ENCODE data around the gene EPGN. TPM values are rescaled to one million over a fixed set of nuclear protein-coding genes. Genes with fewer than 3 reads are reported as not detected.

EPGN gene
- total and polyA plus RNA-seq, 2 donors (not counting 3 experiments of a cell fraction or from before 2014, with no cell fraction given), result 1.2 TPM; not detected in 1

DNA sequence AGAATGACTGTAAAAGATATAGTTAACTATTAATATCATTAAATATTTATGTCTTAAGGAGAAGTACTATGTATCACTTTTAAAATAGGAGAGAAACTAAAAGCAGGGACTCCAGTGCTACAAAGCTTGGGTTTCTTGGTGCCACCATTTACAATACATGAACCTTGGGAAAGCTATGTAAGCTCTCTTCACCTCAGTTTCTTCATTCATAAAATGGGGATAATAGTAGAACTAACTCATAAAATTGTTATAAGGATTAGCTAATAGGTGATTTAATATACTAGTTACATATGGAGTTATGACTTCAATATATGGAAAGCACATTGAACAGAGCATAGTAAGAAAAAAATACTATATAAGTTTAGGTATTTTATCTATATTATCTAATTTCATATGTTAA, 23.7 kb downstream of the EPGN start:
- no peak overlapping the region for H3K4me2 ChIP-seq (ENCODE audit: insufficient read depth, low read length)
- no TSS peak for BruUV-seq (replicated peaks)
- H3K79me2 ChIP-seq (ENCODE audit: control insufficient read depth, insufficient read depth, low read length), result no peaks in the 10 kb centered on the region
- H3K27me3 ChIP-seq (ENCODE audit: control insufficient read depth in 2 of 2, insufficient read depth in 2 of 2, low read length in 2 of 2), result no peaks in the 10 kb centered on the region
- ChIA-PET CTCF (interaction anchor here (1.0 to 4.0 kb wide), 3 partner anchors 11 to 548 kb away, joined by 3 to 17 read pairs (median 4); no protein-coding TSS in a partner anchor), POLR2A (no interaction called here)
- H2AFZ ChIP-seq (ENCODE audit: low read depth, low read length), result no peak overlapping the region
- intact Hi-C loops (cut with micrococcal nuclease), result no loop called here
- FAIRE-seq, result no peak
- H3K27ac ChIP-seq (ENCODE audit: insufficient read depth, low read depth, low read length), result no peak overlapping the region
- no peaks in the 10 kb centered on the region for H3K9me3 ChIP-seq (replicated peaks; ENCODE audit: control insufficient read depth, insufficient read depth, low read length)
- H3K36me3 ChIP-seq (ENCODE audit: control insufficient read depth in 2 of 2, extremely low read depth in 1 of 2, insufficient read depth in 2 of 2, low read length in 2 of 2), result no peaks in the 10 kb centered on the region
- TF ChIP-seq GATA2 (IDR thresholded peaks at IDR 0.05; ENCODE audit: insufficient read depth, insufficient read length, low read depth, low read length), result no peak
- no peak for TF ChIP-seq JUN (IDR thresholded peaks at IDR 0.05; ENCODE audit: borderline replicate concordance, insufficient read depth, insufficient read length, low read depth)
- TF ChIP-seq FOS (IDR thresholded peaks at IDR 0.05; ENCODE audit: borderline replicate concordance, insufficient read depth, low read length), result no peak
- no peak for TF ChIP-seq POLR2A (IDR thresholded peaks at IDR 0.05; ENCODE audit: low read depth, low read length)
- TF ChIP-seq, protein P1, sequence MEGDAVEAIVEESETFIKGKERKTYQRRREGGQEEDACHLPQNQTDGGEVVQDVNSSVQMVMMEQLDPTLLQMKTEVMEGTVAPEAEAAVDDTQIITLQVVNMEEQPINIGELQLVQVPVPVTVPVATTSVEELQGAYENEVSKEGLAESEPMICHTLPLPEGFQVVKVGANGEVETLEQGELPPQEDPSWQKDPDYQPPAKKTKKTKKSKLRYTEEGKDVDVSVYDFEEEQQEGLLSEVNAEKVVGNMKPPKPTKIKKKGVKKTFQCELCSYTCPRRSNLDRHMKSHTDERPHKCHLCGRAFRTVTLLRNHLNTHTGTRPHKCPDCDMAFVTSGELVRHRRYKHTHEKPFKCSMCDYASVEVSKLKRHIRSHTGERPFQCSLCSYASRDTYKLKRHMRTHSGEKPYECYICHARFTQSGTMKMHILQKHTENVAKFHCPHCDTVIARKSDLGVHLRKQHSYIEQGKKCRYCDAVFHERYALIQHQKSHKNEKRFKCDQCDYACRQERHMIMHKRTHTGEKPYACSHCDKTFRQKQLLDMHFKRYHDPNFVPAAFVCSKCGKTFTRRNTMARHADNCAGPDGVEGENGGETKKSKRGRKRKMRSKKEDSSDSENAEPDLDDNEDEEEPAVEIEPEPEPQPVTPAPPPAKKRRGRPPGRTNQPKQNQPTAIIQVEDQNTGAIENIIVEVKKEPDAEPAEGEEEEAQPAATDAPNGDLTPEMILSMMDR (IDR thresholded peaks at IDR 0.05; ENCODE audit: extremely low read depth in 1 of 2, insufficient read depth in 1 of 2, low read depth in 1 of 2, low read length in 2 of 2), result no peak
- TF ChIP-seq MYC (IDR thresholded peaks at IDR 0.05; ENCODE audit: low read depth, low read length), result no peak
- no peak for TF ChIP-seq POLR2AphosphoS5 (IDR thresholded peaks at IDR 0.05; ENCODE audit: insufficient read depth, low read depth, low read length)
- no peak for TF ChIP-seq EZH2 (IDR thresholded peaks at IDR 0.05; ENCODE audit: borderline replicate concordance, low read depth, low read length, severe bottlenecking)
- TF ChIP-seq, protein P2, sequence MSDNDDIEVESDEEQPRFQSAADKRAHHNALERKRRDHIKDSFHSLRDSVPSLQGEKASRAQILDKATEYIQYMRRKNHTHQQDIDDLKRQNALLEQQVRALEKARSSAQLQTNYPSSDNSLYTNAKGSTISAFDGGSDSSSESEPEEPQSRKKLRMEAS (IDR thresholded peaks at IDR 0.05; ENCODE audit: insufficient read depth, insufficient read length), result no peak
- no peak overlapping the region for H3K9ac ChIP-seq (replicated peaks; ENCODE audit: extremely low read depth, insufficient read depth, low read length)
- dilution Hi-C loops (cut with MboI; ENCODE audit: extremely low pct_ligation_motif_present, low sequenced_read_pairs), result no loop called here
- no peaks in the 10 kb centered on the region for H3K9me1 ChIP-seq (replicated peaks; ENCODE audit: control insufficient read depth, extremely low read depth, insufficient read depth, low read length)
- peaks cover 19% of the 10 kb centered on the region for H3K4me1 ChIP-seq (ENCODE audit: control insufficient read depth, extremely low read depth, insufficient read depth, low read length)
- H4K20me1 ChIP-seq (replicated peaks; ENCODE audit: control insufficient read depth, extremely low read depth, insufficient read depth, low read length), result no peaks in the 10 kb centered on the region
- no peak overlapping the region for H3K4me3 ChIP-seq (replicated peaks in 1 of 3; ENCODE audit: insufficient read depth in 1 of 3, low read depth in 1 of 3, low read length in 3 of 3)
- no peak for DNase-seq (ENCODE audit: low read depth, low spot score)
